ENCODE data around the gene JOSD2. TPM values are rescaled to one million over a fixed set of nuclear protein-coding genes. Genes with fewer than 3 reads are reported as not detected.
A peak's percentile ranks its signal among the peaks of the same experiment; 100 is the strongest.

Gene JOSD2
- total RNA-seq, 1 experiment from 2014 or later: 5.4 TPM

DNA sequence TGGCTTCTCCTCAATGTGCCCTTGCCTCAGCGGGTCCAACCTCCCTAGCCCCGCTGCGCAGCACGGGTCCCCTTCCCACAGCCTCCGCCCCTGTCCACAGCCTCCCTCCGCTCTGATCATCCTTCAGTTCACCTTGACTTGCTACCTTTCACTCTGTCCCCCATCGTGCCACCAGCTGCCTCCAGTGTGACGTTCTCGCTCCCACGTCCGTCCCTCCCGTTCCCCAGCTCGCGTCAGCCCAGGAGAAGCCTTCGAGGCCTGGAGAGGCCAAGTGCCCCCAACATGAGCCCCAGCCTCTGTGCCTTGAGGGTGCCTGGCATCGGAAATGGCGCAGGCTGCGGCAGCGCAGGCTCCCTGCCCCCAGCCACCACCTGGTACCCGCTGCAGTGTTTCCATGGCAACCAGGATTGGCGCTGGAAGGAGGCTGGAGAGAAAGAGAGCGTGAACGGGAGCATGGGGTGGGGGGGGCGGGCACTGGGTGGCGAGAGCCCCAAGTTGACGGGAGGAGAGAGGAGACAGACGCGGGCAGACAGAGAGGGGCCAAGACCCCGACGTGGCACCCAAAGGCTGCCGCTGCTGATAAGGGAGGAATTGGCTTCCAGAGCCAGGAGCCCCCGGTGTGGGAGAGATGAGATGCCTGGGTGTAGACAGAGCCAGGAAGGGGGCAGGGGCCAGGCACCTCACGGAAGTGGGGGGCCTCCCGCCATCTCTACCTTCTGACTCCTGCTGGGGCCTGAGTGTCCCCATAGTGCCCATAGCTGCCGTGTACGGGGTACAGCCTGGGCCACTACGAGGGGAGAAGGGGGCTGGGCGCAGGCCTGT is 3.6 kb upstream of the JOSD2 start:
- DNase-seq: no peak

More for the DNA sequence above, 3.6 kb upstream of the JOSD2 start:
- Histone ChIP-seq H3K79me1 (ENCODE audit: insufficient read depth, low read depth, low read length, poor library complexity, severe bottlenecking) (no peaks in the 10 kb centered on the region), H4K91ac (ENCODE audit: insufficient read length, low read depth, low read length) (no peak overlapping the region), H3K18ac (ENCODE audit: insufficient read length, low read depth, low read length) (no peak overlapping the region), H4K8ac (replicated peaks; ENCODE audit: insufficient read length, low read depth, low read length) (no peak overlapping the region), H2BK15ac (ENCODE audit: low read depth, low read length) (no peak overlapping the region), H3K23me2 (ENCODE audit: insufficient read length, low read depth, low read length, poor library complexity, severe bottlenecking) (no peaks in the 10 kb centered on the region), H3K27me3 (ENCODE audit: insufficient read depth, low read length) (no peaks in the 10 kb centered on the region), H2AFZ (ENCODE audit: low read length) (no peak overlapping the region), H3K9ac (ENCODE audit: extremely low read depth, insufficient read length, low read length) (no peak overlapping the region), H3K23ac (ENCODE audit: insufficient read length, low read depth, low read length) (no peak overlapping the region), H2BK12ac (ENCODE audit: insufficient read length, low read depth, low read length) (no peak overlapping the region), H2BK120ac (ENCODE audit: low read depth, low read length, poor library complexity, severe bottlenecking) (no peak overlapping the region), H3K4me1 (ENCODE audit: insufficient read depth, low read length) (no peaks in the 10 kb centered on the region), H4K20me1 (ENCODE audit: control insufficient read depth, insufficient read depth, insufficient read length) (no peaks in the 10 kb centered on the region), H3K4me2 (ENCODE audit: insufficient read depth, insufficient read length, low read length) (no peak overlapping the region), H2BK20ac (ENCODE audit: low read depth, low read length, poor library complexity, severe bottlenecking) (no peak overlapping the region), H4K5ac (ENCODE audit: insufficient read length, low read depth, low read length) (no peak overlapping the region), H3T11ph (ENCODE audit: low read length) (no peak overlapping the region), H2AK5ac (ENCODE audit: insufficient read length, low read length) (no peak overlapping the region), H3K4ac (ENCODE audit: low read depth, low read length) (no peak overlapping the region), H2BK5ac (ENCODE audit: insufficient read length, low read length) (no peak overlapping the region), H3K79me2 (ENCODE audit: insufficient read depth, low read length) (no peaks in the 10 kb centered on the region), H3K14ac (ENCODE audit: insufficient read depth, low read length) (no peak overlapping the region), H3K56ac (ENCODE audit: insufficient read length, low read depth, low read length) (no peak overlapping the region), H3K27ac (ENCODE audit: insufficient read length, low read depth, low read length) (no peak overlapping the region), H3K9me3 (ENCODE audit: control insufficient read depth, low read depth, low read length) (no peaks in the 10 kb centered on the region)
- Mint-ChIP-seq H3K4me1 (peaks cover 7 to 27% of the 10 kb centered on the region in 2 experiments), H3K4me3 (peak overlapping the region in 1 of 2 experiments; percentile 63; a peak in 2 of 5 replicates), H3K36me3 (ENCODE audit: insufficient read depth in 1 of 3, low read depth in 3 of 3) (peaks cover 5 to 7% (median 5%) of the 10 kb centered on the region in 3 experiments; a peak in 4 of 7 replicates), H3K9me3 (no peaks in the 10 kb centered on the region; a peak in 1 of 5 replicates), H3K27me3 (ENCODE audit: low read depth) (peaks cover 48% of the 10 kb centered on the region), H3K27ac (no peak overlapping the region)
- TF ChIP-seq, protein P1, sequence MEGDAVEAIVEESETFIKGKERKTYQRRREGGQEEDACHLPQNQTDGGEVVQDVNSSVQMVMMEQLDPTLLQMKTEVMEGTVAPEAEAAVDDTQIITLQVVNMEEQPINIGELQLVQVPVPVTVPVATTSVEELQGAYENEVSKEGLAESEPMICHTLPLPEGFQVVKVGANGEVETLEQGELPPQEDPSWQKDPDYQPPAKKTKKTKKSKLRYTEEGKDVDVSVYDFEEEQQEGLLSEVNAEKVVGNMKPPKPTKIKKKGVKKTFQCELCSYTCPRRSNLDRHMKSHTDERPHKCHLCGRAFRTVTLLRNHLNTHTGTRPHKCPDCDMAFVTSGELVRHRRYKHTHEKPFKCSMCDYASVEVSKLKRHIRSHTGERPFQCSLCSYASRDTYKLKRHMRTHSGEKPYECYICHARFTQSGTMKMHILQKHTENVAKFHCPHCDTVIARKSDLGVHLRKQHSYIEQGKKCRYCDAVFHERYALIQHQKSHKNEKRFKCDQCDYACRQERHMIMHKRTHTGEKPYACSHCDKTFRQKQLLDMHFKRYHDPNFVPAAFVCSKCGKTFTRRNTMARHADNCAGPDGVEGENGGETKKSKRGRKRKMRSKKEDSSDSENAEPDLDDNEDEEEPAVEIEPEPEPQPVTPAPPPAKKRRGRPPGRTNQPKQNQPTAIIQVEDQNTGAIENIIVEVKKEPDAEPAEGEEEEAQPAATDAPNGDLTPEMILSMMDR (conservative IDR thresholded peaks at IDR 0.05): no peak
- WGBS (ENCODE audit: extremely low coverage, insufficient read length, low lambda C conversion rate): no CpG with 5 or more reads among the region's 38 CpGs

Data from H9 (cell line).